Upper lobe of left lung (tissue), 4 donors: ENCODE results near the gene IL4R.

Experiments used
- CTCF ChIP-seq, 6 experiments: fragments of 450-650 bp in 4 of 6; fragments of 200-600 bp in 2 of 6; sonication (generic) in 2 of 6; IDR thresholded peaks; one replicate each; pipeline ENCODE4 v1.5.1; 2016 to 2019; ENCODE audit warnings: antibody characterized with exemption in 6 of 6
- EP300 ChIP-seq, 4 donors: sonication (generic); formaldehyde crosslinking; IDR thresholded peaks; one replicate each; pipeline ENCODE4 v1.5.1; 2017; ENCODE audit warnings: antibody characterized with exemption in 4 of 4, control low read depth in 2 of 4
- POLR2A ChIP-seq, 4 donors: fragments of 450-650 bp; IDR thresholded peaks; one replicate each; pipeline ENCODE4 v1.5.1; 2016 to 2017; ENCODE audit warnings: antibody characterized with exemption in 4 of 4, mild to moderate bottlenecking in 2 of 4
- POLR2AphosphoS5 ChIP-seq, 2 donors: sonication (generic); formaldehyde crosslinking; IDR thresholded peaks; one replicate each; pipeline ENCODE4 v1.5.1; 2017; ENCODE audit warnings: antibody characterized with exemption in 2 of 2

GRCh38 chr16:27332105-27332504 lies 18.3 kb downstream of the IL4R start:
- no peak for TF ChIP-seq CTCF (IDR thresholded peaks at IDR 0.05)
- TF ChIP-seq POLR2A (IDR thresholded peaks at IDR 0.05), result no peak
- TF ChIP-seq EP300 (IDR thresholded peaks at IDR 0.05), result peak in 3 of 4 donors; percentile 76 to 96 (median 87)
- TF ChIP-seq POLR2AphosphoS5 (IDR thresholded peaks at IDR 0.05), result peak; percentile 73 to 93
